H1 (cell line): ENCODE data around the gene IL17RD.

Experiments
- ASH2L ChIP-seq: fragments of 200-600, 300-600 bp; sonication (generic); IDR thresholded peaks from one replicate; pipeline ENCODE4 v1.7.1; 2017; ENCODE audit warnings: low read length
- BRCA1 ChIP-seq: IDR thresholded peaks from 2 replicates; pipeline ENCODE4 v1.6.1; 2012; ENCODE audit warnings: low read depth, low read length, improper control_type of control experiment
- CEBPB ChIP-seq: IDR thresholded peaks from 2 replicates; pipeline ENCODE4 v1.6.1; 2012; ENCODE audit warnings: low read depth, low read length
- JUN ChIP-seq: IDR thresholded peaks from 2 replicates; pipeline ENCODE4 v1.6.1; 2011; ENCODE audit warnings: low read depth, mild to moderate bottlenecking, improper control_type of control experiment, low read length
- JUND ChIP-seq: IDR thresholded peaks from 2 replicates; pipeline ENCODE4 v1.6.1; 2011; ENCODE audit warnings: mild to moderate bottlenecking, improper control_type of control experiment, low read length
- NRF1 ChIP-seq: IDR thresholded peaks from 2 replicates; pipeline ENCODE4 v1.6.1; 2011; ENCODE audit warnings: mild to moderate bottlenecking, low read depth, low read length, improper control_type of control experiment
- POLR2A ChIP-seq, 2 experiments: IDR thresholded peaks; 1 replicate in 1 of 2; 2 replicates in 1 of 2; pipeline ENCODE4 v1.6.1; 2011; ENCODE audit warnings: low read depth in 2 of 2, low read length in 2 of 2, mild to moderate bottlenecking in 2 of 2; ENCODE audit errors: control extremely low read depth in 1 of 2
- SP1 ChIP-seq: IDR thresholded peaks from 2 replicates; pipeline ENCODE4 v1.6.1; 2011; ENCODE audit warnings: low read depth, low read length
- SRF ChIP-seq: IDR thresholded peaks from 2 replicates; pipeline ENCODE4 v1.6.1; 2011; ENCODE audit warnings: mild to moderate bottlenecking, low read depth, low read length, moderate library complexity
- TAF1 ChIP-seq: IDR thresholded peaks from 2 replicates; pipeline ENCODE4 v1.6.1; 2011; ENCODE audit warnings: mild to moderate bottlenecking, low read depth, low read length
- YY1 ChIP-seq: IDR thresholded peaks from 2 replicates; pipeline ENCODE4 v1.6.1; 2011; ENCODE audit warnings: low read depth, mild to moderate bottlenecking, low read length
- TF ChIP-seq, protein P1 (sequence below), 3 experiments: IDR thresholded peaks; 1 replicate in 2 of 3; 2 replicates in 1 of 3; pipeline versions ENCODE4 v1.5.1 to v1.6.1; 2011; ENCODE audit warnings: low read length in 3 of 3, mild to moderate bottlenecking in 3 of 3, inconsistent platforms in 2 of 3, low read depth in 1 of 3, moderate library complexity in 1 of 3; ENCODE audit not compliant: insufficient read depth in 1 of 3; ENCODE audit errors: control extremely low read depth in 1 of 3

DNA sequence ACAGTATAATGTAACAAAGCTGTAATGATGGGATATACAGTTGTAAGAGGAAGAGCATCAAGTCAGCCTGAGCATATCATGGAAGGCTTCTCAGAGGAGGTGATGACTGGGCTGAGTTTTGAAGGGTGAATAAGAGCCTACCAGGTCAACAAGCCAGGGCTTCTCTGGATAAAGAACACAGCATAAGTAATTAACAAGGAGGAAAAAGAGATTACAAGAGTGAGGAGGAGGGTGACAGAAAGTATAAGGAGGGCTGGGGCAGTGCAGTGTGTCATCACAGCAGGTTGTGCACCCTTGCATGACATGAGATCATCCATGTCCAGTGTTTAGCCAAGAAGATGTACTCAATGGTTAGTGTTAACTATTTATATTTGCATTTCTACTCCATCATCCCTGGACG, 121.6 kb downstream of the IL17RD start:
- TF ChIP-seq NRF1 (no peak), ASH2L (no peak), SP1 (no peak), JUND (no peak), CEBPB (no peak), BRCA1 (no peak), JUN (no peak), YY1 (no peak), TAF1 (no peak), SRF (no peak), POLR2A (IDR thresholded peaks at IDR 0.05; ENCODE audit: control extremely low read depth in 1 of 2, low read depth in 2 of 2, low read length in 2 of 2) (no peak)
- TF ChIP-seq, protein P1, sequence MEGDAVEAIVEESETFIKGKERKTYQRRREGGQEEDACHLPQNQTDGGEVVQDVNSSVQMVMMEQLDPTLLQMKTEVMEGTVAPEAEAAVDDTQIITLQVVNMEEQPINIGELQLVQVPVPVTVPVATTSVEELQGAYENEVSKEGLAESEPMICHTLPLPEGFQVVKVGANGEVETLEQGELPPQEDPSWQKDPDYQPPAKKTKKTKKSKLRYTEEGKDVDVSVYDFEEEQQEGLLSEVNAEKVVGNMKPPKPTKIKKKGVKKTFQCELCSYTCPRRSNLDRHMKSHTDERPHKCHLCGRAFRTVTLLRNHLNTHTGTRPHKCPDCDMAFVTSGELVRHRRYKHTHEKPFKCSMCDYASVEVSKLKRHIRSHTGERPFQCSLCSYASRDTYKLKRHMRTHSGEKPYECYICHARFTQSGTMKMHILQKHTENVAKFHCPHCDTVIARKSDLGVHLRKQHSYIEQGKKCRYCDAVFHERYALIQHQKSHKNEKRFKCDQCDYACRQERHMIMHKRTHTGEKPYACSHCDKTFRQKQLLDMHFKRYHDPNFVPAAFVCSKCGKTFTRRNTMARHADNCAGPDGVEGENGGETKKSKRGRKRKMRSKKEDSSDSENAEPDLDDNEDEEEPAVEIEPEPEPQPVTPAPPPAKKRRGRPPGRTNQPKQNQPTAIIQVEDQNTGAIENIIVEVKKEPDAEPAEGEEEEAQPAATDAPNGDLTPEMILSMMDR (IDR thresholded peaks at IDR 0.05; ENCODE audit: control extremely low read depth in 1 of 3, insufficient read depth in 1 of 3, low read depth in 1 of 3, low read length in 3 of 3), result no peak
